Natural killer cell (primary cell): ENCODE measurements around the gene RRAD. TPM values are rescaled to one million over a fixed set of nuclear protein-coding genes. Genes with fewer than 3 reads are reported as not detected.

Source experiments
- ATAC-seq, 3 donors: fragments of 150-1000 bp in 2 of 3; fragments of 200-7000 bp in 1 of 3; cut with Tn5 transposase; 1 replicate in 1 of 3; 2 replicates in 2 of 3; pipeline ENCODE4 v1.10.0; 2021; ENCODE audit warnings: mild to moderate bottlenecking in 2 of 3, moderate library complexity in 2 of 3
- DNase-seq, 2 donors: peaks; one replicate each; pipeline versions ENCODE4 v3.0.0 to v3.0.0-alpha.2; 2013 to 2021; ENCODE audit warnings: mixed read lengths in 1 of 2
- H3K27ac ChIP-seq: one replicate; pipeline ENCODE4 v1.5.1; 2013; ENCODE audit warnings: mild to moderate bottlenecking, low read length
- H3K27me3 ChIP-seq: one replicate; pipeline ENCODE4 v1.6.1; 2013; ENCODE audit warnings: low read length; ENCODE audit not compliant: control insufficient read depth, insufficient read depth
- H3K36me3 ChIP-seq: one replicate; pipeline ENCODE4 v1.6.1; 2013; ENCODE audit warnings: low read length; ENCODE audit not compliant: control insufficient read depth, insufficient read depth
- H3K4me1 ChIP-seq: one replicate; pipeline ENCODE4 v1.6.1; 2013; ENCODE audit warnings: low read length; ENCODE audit not compliant: control insufficient read depth, insufficient read depth
- H3K4me3 ChIP-seq: one replicate; pipeline ENCODE4 v1.5.1; 2013; ENCODE audit warnings: low read length
- H3K9me3 ChIP-seq: one replicate; pipeline ENCODE4 v1.6.1; 2013; ENCODE audit warnings: low read length; ENCODE audit not compliant: control insufficient read depth, insufficient read depth
- H3K27ac Mint-ChIP-seq, 2 donors: one replicate each; pipeline ENCODE4 v1.8.0; 2022; ENCODE audit warnings: mild to moderate bottlenecking in 2 of 2, mixed read lengths in 2 of 2, moderate library complexity in 1 of 2
- H3K27me3 Mint-ChIP-seq, 2 donors: one replicate each; pipeline ENCODE4 v1.8.0; 2022; ENCODE audit warnings: low read depth in 2 of 2, mixed read lengths in 2 of 2
- H3K36me3 Mint-ChIP-seq: one replicate; pipeline ENCODE4 v1.8.0; 2022; ENCODE audit warnings: mixed read lengths
- H3K4me1 Mint-ChIP-seq, 2 donors: one replicate each; pipeline ENCODE4 v1.8.0; 2022; ENCODE audit warnings: mixed read lengths in 2 of 2
- H3K4me3 Mint-ChIP-seq: one replicate; pipeline ENCODE4 v1.8.0; 2022; ENCODE audit warnings: mild to moderate bottlenecking, moderate library complexity, mixed read lengths
- H3K9me3 Mint-ChIP-seq, 2 donors: one replicate each; pipeline ENCODE4 v1.8.0; 2022; ENCODE audit warnings: mixed read lengths in 2 of 2
- WGBS: methylation state at CpG from one replicate; pipeline ENCODE4 v1.1.7; 2013; ENCODE audit warnings: missing lambda C conversion rate; ENCODE audit not compliant: insufficient coverage; 5-methylcytosine and 5-hydroxymethylcytosine counted together
- intact Hi-C: fragments of 100-400 bp; cut with micrococcal nuclease; formaldehyde crosslinking; loops from one replicate; pipeline ENCODE4 v1.14.2; 2022
- total RNA-seq, 4 donors: library from RNA; stranded (reverse); fragments of 120-200 nt in 1 of 4; gene quantifications; one replicate each; pipeline versions ENCODE4 v1.2.3 to v1.2.4, GENCODE V29; 2013 to 2022
- TF ChIP-seq, protein P1 (sequence below): fragments of 200-600 bp; IDR thresholded peaks from one replicate; pipeline ENCODE4 v1.8.0; 2022; ENCODE audit warnings: antibody characterized with exemption

Gene RRAD
- total RNA-seq, 3 donors from 2014 or later (not counting 1 experiment from before 2014, with no cell fraction given): 1.8 to 4.5 (median 2.8) TPM

DNA sequence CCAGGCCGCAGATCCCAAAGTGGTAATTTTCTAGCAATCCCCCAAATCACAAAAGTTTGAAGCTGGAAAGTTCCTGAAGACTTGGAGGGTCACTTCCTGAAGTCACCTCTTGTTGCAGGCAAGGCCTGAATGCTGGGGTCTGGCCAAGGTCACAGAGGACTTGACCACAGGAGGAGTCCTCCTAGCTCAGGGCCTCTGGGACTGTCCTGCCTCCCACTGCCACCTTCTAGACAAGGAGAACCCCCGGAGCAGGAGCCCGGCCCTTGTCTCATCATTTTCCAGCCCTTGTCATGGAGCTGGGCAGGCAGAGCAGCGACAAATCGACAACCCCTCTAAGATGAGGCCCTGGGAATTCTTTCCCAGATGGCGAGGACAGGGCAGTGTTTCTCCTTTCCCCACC is 7.0 kb downstream of the RRAD start:
- TF ChIP-seq, protein P1, sequence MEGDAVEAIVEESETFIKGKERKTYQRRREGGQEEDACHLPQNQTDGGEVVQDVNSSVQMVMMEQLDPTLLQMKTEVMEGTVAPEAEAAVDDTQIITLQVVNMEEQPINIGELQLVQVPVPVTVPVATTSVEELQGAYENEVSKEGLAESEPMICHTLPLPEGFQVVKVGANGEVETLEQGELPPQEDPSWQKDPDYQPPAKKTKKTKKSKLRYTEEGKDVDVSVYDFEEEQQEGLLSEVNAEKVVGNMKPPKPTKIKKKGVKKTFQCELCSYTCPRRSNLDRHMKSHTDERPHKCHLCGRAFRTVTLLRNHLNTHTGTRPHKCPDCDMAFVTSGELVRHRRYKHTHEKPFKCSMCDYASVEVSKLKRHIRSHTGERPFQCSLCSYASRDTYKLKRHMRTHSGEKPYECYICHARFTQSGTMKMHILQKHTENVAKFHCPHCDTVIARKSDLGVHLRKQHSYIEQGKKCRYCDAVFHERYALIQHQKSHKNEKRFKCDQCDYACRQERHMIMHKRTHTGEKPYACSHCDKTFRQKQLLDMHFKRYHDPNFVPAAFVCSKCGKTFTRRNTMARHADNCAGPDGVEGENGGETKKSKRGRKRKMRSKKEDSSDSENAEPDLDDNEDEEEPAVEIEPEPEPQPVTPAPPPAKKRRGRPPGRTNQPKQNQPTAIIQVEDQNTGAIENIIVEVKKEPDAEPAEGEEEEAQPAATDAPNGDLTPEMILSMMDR: no peak
- Mint-ChIP-seq H3K4me1 (no peaks in the 10 kb centered on the region), H3K36me3 (no peaks in the 10 kb centered on the region), H3K27ac (no peak overlapping the region), H3K27me3 (peaks cover 3 to 18% of the 10 kb centered on the region in 2 donors), H3K9me3 (no peaks in the 10 kb centered on the region), H3K4me3 (no peak overlapping the region)
- Histone ChIP-seq H3K4me1 (no peaks in the 10 kb centered on the region), H3K9me3 (no peaks in the 10 kb centered on the region), H3K27ac (no peak overlapping the region), H3K27me3 (peaks cover 6% of the 10 kb centered on the region), H3K4me3 (no peak overlapping the region), H3K36me3 (no peaks in the 10 kb centered on the region)
- WGBS: 89% methylated on average over 6 of the region's 6 CpGs
- DNase-seq: no peak
- intact Hi-C loops: no loop called here
- ATAC-seq: no peak

DNA sequence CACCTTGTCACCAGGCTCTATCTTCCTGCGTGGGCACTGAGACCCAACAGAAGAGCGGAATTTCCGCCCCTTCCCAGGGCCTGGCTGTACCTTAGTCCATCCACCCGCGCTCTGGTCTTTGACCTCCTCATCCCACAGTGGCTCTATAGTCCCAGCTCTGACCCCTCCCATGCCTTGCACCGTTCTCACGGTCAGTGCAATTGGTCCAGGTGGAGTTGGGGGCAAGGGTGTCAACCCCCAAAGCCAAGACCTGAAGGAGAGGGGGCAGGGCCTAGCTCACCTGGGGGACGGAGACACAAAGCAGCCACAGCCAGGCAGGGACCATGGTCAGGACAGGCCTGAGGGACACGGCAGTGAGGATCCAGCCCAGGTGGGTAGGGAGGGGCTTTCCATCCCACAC is 7.6 kb downstream of the RRAD start:
- H3K27me3 Mint-ChIP-seq: peaks cover 0 to 13% of the 10 kb centered on the region in 2 donors
- DNase-seq (no peak), ATAC-seq (no peak)
- H3K4me3 Mint-ChIP-seq: no peak overlapping the region
- H3K36me3 ChIP-seq: no peaks in the 10 kb centered on the region
- H3K4me3 ChIP-seq: no peak overlapping the region
- no peaks in the 10 kb centered on the region for H3K36me3 Mint-ChIP-seq
- H3K4me1 ChIP-seq: no peaks in the 10 kb centered on the region
- peaks cover 6% of the 10 kb centered on the region for H3K27me3 ChIP-seq
- TF ChIP-seq, protein P1: no peak
- H3K9me3 ChIP-seq: no peaks in the 10 kb centered on the region
- no peaks in the 10 kb centered on the region for H3K4me1 Mint-ChIP-seq
- WGBS: 90% methylated on average over 8 of the region's 9 CpGs
- no peak overlapping the region for H3K27ac ChIP-seq
- intact Hi-C loops: no loop called here
- H3K27ac Mint-ChIP-seq: no peak overlapping the region
- no peaks in the 10 kb centered on the region for H3K9me3 Mint-ChIP-seq

DNA sequence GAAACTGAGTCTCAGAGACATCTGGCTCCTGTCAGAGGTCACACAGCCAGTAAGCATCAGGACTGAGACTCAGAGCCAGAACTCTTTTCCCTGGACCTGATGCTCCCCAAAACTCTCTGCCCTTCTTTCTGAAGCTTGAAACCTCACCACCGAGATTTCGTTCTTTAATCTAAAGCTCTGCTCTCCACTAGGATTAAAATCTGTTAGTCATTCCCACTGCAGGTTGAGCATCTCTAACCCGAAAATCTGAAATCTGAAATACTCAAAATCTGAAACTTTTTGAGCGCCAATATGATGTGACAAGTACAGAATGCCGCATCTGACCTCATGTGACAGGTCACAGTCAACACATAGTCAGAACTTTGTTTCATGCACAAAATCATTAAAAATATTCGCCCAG is 8.8 kb downstream of the RRAD start:
- TF ChIP-seq, protein P1: no peak
- Histone ChIP-seq H3K27ac (no peak overlapping the region), H3K27me3 (peaks cover 6% of the 10 kb centered on the region), H3K4me3 (no peak overlapping the region), H3K9me3 (no peaks in the 10 kb centered on the region), H3K36me3 (no peaks in the 10 kb centered on the region), H3K4me1 (no peaks in the 10 kb centered on the region)
- Mint-ChIP-seq H3K27me3 (peaks cover 0 to 13% of the 10 kb centered on the region in 2 donors), H3K4me3 (no peak overlapping the region), H3K9me3 (no peaks in the 10 kb centered on the region), H3K36me3 (no peaks in the 10 kb centered on the region), H3K27ac (no peak overlapping the region), H3K4me1 (no peaks in the 10 kb centered on the region)
- DNase-seq (no peak), ATAC-seq (no peak)
- intact Hi-C loops: no loop called here
- 87% methylated on average over 6 of the region's 6 CpGs for WGBS

DNA sequence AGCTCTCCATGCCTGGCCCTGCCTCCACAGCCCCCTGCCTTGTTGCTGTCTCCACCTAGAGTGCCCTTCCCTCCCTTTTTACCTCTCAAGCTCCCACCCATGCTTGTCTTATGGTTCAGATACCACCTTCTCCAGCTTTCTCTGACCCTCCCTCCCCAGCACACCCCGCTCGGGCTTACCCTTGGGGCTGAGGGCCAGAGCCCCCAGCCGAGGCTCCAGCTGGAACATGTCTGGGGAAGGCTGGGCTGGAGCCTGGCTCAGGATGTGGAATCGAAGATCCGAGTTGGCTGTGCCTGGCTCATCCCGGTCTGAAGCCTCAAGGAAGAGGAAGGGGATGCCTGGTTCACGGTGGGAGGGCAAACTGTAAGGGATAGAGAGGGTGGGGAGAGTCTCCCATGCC is 10.3 kb downstream of the RRAD start:
- H3K4me1 ChIP-seq: no peaks in the 10 kb centered on the region
- Mint-ChIP-seq H3K36me3 (no peaks in the 10 kb centered on the region), H3K27me3 (peaks cover 0 to 6% of the 10 kb centered on the region in 2 donors), H3K9me3 (no peaks in the 10 kb centered on the region), H3K4me3 (no peak overlapping the region), H3K27ac (no peak overlapping the region), H3K4me1 (no peaks in the 10 kb centered on the region)
- H3K27ac ChIP-seq: no peak overlapping the region
- intact Hi-C loops: no loop called here
- WGBS: 85% methylated on average over 6 of the region's 7 CpGs
- ATAC-seq (no peak), DNase-seq (no peak)
- no peaks in the 10 kb centered on the region for H3K36me3 ChIP-seq
- peaks cover under 1% of the 10 kb centered on the region for H3K27me3 ChIP-seq
- H3K4me3 ChIP-seq: no peak overlapping the region
- H3K9me3 ChIP-seq: no peaks in the 10 kb centered on the region
- TF ChIP-seq, protein P1: no peak
